COLO829 (cell line): ENCODE data around the gene BRICD5.
"Not testable (repeated sequence)": the region's sequence is repeated elsewhere in the genome, so short reads cannot be mapped to it uniquely, and the experiment has no call there.

ENCODE experiments used
- DNase-seq: peaks from one replicate; pipeline ENCODE4 v3.0.0; 2012; ENCODE audit warnings: low spot score

Gene BRICD5

DNA sequence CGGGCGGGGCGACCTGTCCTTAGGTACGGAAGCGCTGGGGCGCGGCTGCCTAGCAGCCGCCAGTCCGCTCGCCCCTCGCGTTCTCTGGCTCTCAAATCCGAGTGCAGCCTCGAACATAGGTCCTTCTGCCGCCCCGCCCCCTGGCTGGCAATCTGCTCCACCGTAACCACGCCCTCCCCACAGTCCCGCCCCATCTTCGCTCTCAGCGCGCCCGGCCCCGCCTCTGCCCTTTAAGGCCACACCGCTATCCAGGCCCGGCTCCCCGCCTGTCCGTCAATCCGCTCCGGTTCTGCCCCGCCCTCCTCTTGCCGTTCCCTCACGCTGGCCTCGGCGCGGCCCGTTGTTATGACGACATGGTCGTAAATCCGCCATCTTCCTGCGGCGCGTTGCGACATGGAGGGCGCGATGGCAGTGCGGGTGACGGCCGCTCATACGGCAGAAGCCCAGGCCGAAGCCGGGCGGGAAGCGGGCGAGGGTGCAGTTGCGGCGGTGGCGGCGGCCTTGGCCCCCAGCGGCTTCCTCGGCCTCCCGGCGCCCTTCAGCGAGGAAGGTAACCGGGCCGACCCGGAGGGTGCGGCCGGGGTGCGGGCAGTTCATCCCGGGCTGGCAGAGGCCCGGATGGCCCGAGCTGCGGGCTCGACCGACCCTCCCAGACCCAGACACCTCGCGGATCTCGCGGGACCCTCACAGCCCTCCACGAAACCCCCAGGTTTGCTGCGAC, 12.7 kb upstream of the BRICD5 start, which contains the start of gene E4F1:
Gene E4F1 (plus strand): TSS at position 371 of the 721 bp plus-strand sequence. CDS start 23 bp downstream, at position 394.
- DNase-seq = peak; percentile 100

DNA sequence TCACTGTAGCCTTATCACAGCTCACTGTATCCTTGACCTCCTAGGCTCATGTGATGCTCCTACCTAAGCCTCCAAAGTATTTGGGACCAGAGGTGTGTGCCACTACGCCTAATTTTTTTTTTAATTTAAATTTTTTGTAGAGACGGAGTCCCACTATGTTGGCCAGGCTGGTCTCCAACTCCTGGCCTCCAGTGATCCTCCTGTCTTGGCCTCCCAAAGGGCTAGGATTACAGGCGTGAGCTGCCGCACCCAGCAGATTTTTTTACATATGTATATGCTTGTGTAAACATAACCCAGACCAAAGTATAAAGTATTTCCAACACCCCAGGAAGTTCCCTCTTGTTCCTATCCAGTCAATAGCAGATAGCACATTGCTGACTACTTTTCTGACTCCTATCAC, 5.7 kb upstream of the BRICD5 start:
- no peak for DNase-seq

DNA sequence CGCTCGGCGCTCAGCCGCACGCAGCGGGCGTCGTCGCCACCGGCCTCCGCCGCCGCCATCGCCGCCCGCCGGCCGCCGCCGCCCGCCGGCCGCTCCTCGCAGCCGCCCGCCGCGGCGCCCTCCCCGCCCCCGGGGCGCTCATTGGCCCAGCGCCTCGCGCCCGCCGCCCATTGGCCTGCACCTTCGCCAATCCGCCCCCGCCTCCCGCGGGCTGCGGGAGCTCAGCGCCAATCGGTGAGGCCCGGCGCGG, 4.0 kb upstream of the BRICD5 start, which contains the start of gene PGP:
Gene PGP (minus strand): TSS at position 122 of the 250 bp plus-strand sequence. CDS start 63 bp downstream, at position 59.
- DNase-seq = no peak

DNA sequence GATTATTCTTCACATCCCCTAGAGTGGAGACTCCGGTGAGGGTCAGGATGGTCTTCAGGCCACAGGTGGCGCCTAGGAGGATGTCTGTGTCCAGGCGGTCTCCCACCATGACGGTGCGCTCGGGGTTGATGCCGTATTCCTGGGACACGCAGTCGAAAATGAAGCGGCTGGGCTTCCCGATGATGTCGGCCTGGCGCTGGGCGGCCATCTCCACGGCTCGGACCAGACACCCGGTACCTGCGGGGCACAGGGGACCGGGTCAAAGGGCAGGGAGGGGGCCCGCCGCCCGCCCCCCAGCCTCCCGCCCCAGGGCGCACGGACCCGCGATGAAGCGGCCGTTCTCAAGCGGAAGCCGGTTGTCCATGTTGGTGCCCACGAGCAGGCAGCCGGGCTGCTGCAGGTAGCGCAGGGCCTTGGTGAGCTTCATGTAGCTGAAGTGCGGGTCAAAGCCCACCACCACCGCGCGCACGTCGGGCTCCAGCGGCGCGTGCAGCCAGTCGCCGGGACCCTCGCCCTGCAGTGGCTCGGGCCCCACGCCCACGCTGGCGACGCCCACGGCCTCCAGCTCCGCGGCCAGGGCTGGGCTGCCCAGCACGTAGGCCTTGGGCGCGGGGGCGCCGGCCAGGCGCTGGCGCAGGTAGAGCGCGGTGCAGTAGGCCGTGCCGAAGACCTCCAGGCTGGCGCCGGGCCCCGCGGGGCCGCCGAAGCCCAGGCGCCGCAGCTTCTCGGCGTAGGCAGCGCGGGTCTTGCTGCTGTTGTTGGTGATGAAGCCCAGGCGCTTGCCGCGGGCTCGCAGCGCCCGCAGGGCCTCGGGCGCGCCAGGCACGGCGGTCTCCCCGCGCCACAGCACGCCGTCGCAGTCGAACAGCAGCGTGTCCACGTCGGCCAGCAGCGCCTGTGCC, 3.4 kb upstream of the BRICD5 start:
- DNase-seq = no peak

DNA sequence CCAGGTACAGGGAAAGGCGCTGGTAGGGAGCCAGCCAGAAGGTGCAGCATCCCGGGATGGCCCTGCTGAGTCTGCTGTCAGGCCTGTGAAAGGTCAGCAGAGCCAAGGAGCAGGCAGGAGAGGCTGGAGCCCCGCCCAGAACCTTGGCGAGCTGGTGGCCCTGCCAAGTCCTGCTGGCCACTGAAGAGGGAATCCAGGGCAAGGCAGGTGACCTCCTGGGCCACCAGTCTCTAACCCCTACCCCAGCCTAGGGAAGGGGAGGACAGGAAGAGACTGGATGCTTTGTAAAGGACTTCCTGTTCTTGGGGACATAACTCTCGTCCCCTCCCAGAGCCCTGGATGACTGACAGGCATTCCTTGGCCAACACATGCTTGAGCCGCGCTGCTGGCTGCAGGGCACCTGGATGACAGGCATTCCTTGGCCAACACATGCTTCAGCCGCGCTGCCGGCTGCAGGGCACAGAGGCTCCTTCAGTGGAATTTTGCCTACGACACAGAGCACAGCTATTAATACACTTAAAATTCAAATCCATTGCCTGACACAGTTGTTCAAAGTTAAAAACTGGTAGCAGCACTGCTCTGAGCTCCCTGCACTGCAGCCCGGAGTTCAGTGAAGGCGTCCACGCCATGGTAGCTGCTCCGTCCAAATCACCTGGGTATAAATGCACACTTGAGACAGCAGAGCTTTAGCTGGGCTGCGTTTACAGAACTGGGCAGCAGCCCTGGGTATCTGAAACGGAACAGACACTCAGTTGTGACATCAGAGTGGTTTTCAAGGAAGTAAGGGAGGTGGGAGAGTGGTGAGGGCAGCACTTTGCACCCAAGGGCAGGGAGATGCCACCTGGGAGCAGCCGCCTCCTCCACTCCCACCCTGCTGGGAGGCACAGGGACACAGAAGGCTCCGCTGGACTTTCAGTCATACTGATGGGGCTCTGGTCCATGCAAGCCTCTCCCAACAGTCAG, 2.0 kb upstream of the BRICD5 start:
- no peak for DNase-seq

DNA sequence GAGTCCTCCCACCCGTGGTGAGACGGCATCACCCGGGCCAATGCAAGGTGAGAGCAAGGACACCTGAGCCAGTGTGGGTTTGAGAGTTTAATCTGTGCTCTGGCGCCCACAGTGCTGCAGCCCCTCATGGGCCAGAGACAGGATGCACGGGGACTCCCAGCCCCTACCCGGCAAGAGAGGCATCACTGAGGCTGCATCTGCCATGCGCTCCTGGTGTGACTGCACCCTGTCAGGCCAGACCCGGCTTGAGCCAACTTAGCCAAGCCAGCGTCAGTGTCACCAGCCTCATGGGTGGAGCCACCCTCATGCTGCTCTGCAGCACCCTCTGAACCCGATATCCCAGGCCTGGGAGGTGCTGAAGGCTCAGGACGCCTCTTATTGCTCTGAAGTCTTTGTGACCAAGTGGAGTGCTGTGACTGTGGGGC, 1.3 kb upstream of the BRICD5 start:
- DNase-seq = no peak

DNA sequence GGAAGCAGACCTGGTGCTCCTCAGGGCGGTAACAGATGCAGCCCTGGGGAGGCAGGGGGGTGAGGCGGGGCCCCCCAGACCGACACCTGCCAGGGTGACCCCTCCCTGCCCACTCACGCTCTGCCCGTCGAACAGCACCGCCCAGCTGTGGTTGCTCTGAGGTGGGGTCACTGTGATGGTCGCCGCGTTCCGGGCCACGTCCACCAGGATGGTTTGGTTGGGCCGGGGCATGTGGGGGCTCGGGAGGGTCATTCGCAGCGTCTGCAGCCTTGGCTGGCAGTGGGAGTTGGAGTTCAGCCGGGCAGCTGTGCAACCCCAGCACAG, 692 bp downstream of the BRICD5 start:
- DNase-seq = no peak

DNA sequence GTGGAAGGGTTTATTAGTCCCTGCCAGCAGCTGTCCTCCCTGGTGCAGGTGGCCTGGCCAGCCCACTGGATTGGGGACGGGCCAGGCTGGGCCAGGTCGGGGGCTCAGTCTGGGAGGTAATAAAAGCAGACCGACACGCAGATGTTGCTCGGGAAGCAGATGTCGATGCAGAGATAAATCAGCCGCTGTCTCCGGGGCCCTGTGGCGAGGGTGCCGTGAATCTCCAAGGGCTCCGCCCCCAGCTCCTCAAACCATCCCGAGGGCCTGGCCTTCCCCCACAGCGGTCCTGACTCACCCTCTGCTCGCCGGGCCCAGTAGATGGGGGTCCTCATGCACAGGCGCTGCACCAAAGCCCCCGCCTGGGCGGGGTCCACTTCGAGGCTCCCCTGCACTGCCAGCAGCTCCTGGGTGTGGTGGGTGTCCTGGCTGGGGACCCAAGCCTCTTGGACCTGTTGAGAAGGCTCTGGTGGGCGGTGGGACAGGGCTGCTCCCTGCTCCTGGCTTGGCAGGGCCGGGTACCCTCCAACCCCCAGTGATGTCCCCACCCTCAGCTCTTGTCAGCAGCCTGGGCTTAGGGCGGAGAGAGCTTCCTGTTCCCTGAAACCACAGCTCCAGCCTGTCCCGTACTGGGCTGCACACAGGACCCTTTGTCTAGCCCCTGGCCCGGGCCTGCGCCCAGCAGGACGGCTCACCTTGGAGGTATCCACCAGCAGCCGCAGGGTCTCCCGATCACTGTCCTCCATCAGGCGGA, 1.2 kb downstream of the BRICD5 start:
- no peak for DNase-seq

DNA sequence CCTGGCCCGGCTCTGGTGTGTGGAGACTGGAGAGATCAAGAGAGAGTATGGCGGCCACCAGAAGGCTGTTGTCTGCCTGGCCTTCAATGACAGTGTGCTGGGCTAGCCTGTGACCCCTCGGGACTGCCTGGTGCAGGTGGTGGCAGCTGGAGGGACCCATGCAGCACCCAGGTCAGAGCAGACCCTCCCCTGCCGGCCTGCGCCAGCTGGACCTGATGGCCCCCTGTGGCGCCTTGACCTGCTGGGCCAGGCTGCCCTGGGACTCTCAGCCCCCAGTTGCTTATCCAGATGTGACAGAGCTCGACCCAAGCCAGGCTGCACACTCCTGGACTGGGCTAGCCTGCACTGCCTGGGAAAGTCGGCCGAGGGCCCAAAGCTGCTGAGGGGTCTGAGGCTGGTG, 1.9 kb downstream of the BRICD5 start:
- no peak for DNase-seq

DNA sequence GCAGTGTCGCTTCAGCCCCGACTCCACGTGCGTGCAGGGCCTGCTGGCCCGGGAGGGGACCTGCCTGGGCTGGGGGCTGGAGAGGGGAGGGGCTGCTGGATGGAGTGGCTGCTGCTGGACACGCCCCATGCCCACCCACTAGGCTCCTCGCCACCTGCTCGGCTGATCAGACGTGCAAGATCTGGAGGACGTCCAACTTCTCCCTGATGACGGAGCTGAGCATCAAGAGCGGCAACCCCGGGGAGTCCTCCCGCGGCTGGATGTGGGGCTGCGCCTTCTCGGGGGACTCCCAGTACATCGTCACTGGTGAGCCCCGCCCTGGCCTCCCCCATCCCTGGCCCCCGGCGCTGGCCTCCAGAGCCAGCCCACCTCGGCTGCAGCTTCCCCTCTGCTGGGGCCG, 2.4 kb downstream of the BRICD5 start:
- no peak for DNase-seq

DNA sequence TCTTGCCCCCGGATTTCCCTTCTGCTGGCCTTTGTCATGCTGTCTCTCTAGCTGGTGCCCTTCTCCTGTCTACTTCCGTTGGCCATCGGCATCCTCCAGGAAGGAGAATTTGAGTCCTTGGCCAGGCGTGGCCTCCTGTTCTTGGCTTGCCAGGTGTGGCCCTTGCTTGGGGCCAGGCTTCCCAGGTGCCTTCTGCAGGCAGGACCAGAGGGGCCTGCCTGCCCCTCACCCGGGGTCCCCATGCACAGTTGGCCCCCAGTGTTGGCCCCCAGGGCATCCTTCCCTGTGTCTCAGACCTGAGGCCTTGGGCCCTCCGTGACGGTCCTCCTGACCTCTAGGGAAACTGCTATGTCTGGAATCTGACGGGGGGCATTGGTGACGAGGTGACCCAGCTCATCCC, 2.8 kb downstream of the BRICD5 start:
- DNase-seq = no peak

DNA sequence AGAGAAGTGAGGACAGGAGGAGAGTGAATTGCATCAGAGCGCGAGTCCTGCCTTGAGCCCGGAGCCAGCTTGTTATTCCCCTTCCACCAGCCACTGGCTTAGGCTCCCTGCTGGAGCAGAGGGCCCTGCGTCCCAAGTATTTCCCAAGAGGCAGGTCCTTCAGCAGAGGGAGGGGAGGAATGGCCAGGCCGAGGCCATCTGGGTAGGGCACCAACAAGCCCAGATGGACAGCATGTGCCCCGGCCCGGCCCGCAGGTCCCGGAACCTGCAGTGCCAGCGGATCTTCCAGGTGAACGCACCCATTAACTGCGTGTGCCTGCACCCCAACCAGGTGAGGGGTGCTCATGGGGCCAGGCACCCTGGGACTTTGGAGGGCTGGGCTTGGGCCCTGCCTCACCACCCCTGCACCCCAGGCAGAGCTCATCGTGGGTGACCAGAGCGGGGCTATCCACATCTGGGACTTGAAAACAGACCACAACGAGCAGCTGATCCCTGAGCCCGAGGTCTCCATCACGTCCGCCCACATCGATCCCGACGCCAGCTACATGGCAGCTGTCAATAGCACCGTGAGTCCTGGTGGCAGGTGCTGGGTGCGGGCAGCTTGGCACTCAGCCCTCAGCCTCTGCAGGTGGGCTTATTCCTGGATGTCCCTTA, 3.8 kb downstream of the BRICD5 start:
- DNase-seq = no peak

DNA sequence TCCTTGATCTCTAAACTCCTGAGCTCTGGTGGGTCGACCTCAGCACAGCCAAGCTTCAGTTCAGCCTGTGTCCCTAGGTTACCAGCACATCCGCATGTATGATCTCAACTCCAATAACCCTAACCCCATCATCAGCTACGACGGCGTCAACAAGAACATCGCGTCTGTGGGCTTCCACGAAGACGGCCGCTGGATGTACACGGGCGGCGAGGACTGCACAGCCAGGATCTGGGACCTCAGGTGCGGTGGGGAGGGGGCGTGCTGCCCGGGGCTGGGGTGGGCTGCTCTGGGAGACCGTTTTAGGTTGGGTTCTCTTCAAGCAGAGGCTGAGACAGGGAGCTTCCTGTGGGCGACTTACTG, 4.3 kb downstream of the BRICD5 start:
- no peak for DNase-seq

DNA sequence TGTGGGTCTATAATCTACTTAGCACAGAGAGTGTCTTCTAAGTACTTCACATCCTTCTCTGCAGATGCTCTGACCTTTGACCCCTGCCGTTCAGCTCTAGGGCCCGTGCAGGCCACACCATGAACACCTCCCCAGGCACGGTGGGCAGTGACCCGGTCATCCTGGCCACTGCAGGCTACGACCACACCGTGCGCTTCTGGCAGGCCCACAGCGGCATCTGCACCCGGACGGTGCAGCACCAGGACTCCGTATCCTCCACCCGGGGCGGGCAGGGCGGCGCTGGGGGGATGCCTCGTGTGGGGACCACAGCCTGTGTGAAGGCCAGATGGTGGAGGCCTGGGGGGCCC, 4.7 kb downstream of the BRICD5 start:
- no peak for DNase-seq

DNA sequence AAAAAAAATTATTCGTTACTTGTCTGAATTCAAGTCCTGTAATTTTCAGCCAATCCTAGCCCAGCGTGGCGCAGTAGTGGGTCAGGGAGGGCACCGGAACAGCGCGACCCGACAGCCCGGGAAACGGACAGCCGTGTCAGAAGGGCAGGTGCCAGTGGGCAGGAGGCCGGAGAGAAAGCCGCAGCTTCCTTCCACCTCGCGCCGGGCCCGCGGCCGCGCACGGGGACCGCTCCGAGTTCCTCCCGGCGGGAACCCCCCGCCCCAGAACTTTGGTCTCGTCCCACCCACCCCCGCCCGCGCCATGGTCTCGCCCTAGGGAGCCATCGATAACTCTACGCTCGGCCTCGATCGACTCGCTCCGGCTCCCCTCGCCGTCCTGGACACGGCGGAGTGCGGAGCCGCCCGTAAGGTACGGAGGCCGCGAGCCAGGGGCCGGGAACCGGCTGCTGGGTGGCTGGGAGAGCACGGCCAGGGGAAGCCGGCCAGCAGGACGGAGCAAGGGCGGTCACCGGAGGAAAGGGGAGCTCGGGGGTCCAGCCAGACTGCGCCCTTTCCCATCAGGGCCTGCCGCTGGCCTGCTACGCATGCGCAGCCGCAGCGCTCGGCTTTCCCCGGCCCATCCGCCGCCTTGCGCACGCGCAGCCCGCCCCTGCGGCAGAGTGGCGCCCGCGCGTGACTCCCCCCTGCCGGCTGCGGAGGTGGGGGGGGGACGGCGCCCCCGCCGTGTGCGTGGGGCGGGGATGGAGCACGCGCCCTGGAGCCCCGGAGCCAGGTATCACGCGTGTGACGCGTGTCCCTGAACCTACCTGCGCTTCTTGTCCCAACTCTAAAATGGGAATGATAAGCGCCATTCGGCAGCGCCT, 5.3 kb downstream of the BRICD5 start, which contains the start of gene MLST8:
Gene MLST8 (plus strand): TSS at position 351 of the 863 bp plus-strand sequence. CDS start 632 bp downstream, outside the sequence.
- peak; percentile 94 for DNase-seq

DNA sequence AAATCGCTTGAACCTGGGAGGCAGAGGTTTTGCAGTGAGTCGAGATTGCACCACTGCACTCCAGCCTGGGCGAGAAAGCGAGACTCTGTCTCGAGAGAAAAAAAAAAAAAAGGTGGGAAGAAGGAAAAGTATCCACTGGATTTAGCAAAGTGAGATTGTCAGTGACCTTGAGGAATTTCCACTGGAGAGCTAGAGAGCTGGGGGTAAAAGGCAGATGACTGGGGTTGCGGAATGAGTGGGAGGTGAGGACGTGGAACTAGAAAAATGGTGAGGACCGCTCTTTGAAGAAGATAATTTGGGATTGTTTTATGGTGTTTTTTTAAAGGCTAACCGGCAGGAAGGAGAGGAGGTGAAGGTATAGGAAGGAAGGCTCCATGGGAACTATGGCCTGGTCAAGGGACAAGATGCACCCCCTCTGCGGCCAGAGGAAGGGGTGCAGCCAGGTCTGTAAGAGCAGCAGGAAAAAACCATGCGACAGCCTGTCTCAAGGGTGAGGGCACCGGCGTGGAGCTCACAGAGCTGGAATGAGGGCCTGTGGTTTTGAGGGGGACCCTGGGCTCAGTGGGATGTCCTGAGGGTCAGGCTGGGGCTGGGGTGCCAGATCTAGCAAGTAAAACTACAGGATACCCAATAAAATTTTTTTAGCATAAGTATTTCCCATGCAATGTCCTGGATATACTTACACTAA, 6.1 kb downstream of the BRICD5 start:
- no peak for DNase-seq

DNA sequence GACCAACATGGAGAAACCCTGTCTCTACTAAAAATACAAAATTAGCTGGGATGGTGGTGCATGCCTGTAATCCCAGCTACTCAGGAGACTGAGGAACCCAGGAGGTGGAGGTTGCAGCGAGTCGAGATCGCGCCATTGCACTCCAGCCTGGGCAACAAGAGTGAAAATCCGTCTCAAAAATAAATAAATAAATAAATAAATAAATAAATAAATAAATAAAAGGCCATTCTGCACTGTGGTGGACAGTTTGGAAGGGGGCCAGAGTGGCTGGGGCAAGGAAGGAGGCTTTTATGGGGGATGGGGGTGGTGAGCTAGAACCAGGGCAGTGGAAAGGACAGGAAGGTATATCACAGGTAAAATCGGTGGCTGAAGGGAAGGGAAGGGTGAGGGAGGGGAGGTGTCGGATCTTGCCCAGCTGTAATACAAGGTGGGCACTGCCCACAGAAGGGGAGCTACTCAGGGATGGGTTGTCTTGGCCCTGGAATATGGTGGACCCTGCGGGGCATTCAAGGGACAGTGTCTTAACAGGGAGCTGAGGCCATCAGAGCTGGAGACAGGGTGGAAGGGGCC, 7.5 kb downstream of the BRICD5 start:
- not testable (repeated sequence) for DNase-seq

DNA sequence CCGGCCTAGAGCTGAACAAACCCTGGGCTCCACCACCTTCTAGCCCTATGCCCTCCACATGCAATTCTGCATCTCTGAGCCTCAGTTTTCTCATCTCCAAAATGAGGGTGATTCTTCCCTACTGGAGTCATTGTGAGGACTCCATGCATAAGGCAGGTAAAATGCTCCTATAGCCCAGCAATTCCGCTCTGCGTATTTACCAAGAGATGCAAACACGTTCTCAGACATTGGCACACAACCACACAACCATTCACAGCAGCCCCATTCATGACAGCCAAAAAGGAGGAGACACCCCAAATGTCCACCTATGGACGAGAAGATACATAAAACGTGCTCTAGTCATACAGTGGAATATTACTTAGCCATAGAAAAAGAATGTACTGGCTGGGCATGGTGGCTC, 10.3 kb downstream of the BRICD5 start:
- no peak for DNase-seq

DNA sequence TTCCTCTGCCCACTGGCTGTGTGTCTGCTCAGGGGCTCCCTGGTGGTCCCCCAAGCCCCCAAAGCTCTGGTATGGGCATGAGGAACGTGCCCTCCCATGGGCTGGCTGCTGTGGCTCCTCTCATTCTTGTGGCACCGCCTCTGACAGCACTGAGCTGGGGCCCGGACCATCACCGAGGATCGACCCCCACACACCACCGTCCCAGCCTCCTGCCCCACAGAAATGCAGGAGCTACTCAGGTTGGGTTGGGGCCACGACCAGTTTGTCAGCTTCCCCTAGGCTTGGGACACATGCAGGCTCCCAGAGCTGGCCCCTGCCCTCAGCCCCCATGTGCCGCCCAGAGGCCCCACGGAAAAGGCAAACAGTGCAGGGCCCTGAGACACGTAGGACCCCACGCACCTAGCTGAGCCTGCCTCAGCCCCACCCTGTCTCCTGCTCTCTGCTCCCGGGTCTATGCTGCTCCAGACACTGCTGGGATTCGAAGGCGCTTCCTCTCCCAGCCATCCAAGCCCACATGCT, 11.0 kb downstream of the BRICD5 start:
- DNase-seq = no peak
